Measurements from ENCODE around the gene PALD1. TPM values are rescaled to one million over a fixed set of nuclear protein-coding genes. Genes with fewer than 3 reads are reported as not detected.

PALD1 gene
- total RNA-seq, 2 donors from 2014 or later, result 4.9 to 11.7 TPM

DNA sequence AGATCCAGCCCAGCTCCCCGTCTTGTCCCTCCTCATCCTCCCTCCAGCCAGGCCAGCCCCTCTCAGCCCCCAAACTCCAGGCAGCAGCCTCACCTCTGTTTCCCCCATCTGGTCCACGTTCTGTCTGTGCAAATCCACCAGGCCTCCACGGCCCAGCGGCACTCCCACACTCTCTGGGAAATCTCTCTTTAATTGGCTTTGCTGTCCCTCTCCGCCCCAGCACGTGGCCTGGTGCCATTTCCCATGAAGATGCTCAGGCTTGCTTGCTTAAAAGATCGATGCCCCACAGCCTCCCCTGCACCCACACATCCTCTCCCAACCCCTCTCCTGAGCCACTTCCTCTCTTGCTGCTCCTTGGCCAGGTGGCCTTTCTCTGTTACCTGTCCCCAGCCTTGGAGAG is 84.7 kb downstream of the PALD1 start:
- no peak for TF ChIP-seq CTCF (IDR thresholded peaks at IDR 0.05)
- no peak for TF ChIP-seq POLR2A (IDR thresholded peaks at IDR 0.05)
- 75 to 81% methylated on average over 7 of the region's 7 CpGs for whole genome bisulfite sequencing, 2 donors
- H3K4me1 ChIP-seq, result no peaks in the 10 kb centered on the region
- no peak overlapping the region for H3K4me3 ChIP-seq
- no peaks in the 10 kb centered on the region for H3K27me3 ChIP-seq
- no peak overlapping the region for H3K27ac ChIP-seq
- intact Hi-C loops (cut with DNase I), result no loop called here
- H3K36me3 ChIP-seq (replicated peaks in 1 of 2; ENCODE audit: insufficient read depth in 1 of 2, low read depth in 2 of 2), result no peaks in the 10 kb centered on the region
- DNase-seq (peak in 1 of 4 donors; percentile 5), ATAC-seq (no peak)
- no peaks in the 10 kb centered on the region for H3K9me3 ChIP-seq

DNA sequence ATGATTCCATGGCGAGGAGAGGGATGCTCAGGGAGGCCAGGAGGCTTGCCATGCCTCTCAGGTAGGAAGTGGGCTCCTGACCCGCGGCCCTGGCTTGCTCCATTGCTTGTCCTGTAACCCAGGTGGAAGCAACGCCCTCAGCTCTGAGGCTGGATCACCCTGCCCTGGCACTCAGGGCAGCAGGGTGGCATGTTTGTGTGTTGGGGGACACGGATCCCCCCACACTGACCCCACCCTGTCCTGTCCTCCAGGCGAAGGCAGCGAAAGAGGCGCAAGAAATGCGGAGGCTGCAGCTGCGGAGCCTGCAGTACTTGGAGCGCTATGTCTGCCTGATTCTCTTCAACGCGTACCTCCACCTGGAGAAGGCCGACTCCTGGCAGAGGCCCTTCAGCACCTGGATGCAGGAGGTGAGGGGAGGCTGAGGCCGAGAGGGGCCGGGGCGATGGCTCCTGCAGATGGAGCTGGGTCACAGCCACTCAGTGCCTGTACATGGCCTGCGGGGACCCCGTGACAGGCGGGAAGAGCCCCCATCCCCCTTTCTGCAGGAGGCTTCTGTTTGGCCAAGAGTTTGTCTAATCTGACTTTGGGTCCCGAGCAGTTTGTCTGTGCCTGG is 85.7 kb downstream of the PALD1 start:
- no peak for DNase-seq
- no peaks in the 10 kb centered on the region for H3K9me3 ChIP-seq
- ATAC-seq, result no peak
- WGBS, 2 donors, result 87 to 93% methylated on average over 3 to 21 of the region's 21 CpGs
- TF ChIP-seq POLR2A (IDR thresholded peaks at IDR 0.05) (no peak), CTCF (IDR thresholded peaks at IDR 0.05) (no peak)
- intact Hi-C loops (cut with DNase I), result no loop called here
- no peaks in the 10 kb centered on the region for H3K36me3 ChIP-seq (replicated peaks in 1 of 2; ENCODE audit: insufficient read depth in 1 of 2, low read depth in 2 of 2)
- no peak overlapping the region for H3K4me3 ChIP-seq
- no peaks in the 10 kb centered on the region for H3K27me3 ChIP-seq
- no peak overlapping the region for H3K27ac ChIP-seq
- H3K4me1 ChIP-seq, result no peaks in the 10 kb centered on the region

GRCh38 chr10:70564901-70565351 is 86.4 kb downstream of the PALD1 start:
- 74 to 78% methylated on average over 4 to 6 of the region's 6 CpGs for WGBS, 2 donors
- TF ChIP-seq POLR2A (IDR thresholded peaks at IDR 0.05) (no peak), CTCF (IDR thresholded peaks at IDR 0.05) (no peak)
- H3K4me3 ChIP-seq, result no peak overlapping the region
- DNase-seq, result no peak
- H3K4me1 ChIP-seq, result no peaks in the 10 kb centered on the region
- no peak for ATAC-seq
- no peak overlapping the region for H3K27ac ChIP-seq
- H3K36me3 ChIP-seq (replicated peaks in 1 of 2; ENCODE audit: insufficient read depth in 1 of 2, low read depth in 2 of 2), result no peaks in the 10 kb centered on the region
- no peaks in the 10 kb centered on the region for H3K27me3 ChIP-seq
- intact Hi-C loops (cut with DNase I), result no loop called here
- no peaks in the 10 kb centered on the region for H3K9me3 ChIP-seq

DNA sequence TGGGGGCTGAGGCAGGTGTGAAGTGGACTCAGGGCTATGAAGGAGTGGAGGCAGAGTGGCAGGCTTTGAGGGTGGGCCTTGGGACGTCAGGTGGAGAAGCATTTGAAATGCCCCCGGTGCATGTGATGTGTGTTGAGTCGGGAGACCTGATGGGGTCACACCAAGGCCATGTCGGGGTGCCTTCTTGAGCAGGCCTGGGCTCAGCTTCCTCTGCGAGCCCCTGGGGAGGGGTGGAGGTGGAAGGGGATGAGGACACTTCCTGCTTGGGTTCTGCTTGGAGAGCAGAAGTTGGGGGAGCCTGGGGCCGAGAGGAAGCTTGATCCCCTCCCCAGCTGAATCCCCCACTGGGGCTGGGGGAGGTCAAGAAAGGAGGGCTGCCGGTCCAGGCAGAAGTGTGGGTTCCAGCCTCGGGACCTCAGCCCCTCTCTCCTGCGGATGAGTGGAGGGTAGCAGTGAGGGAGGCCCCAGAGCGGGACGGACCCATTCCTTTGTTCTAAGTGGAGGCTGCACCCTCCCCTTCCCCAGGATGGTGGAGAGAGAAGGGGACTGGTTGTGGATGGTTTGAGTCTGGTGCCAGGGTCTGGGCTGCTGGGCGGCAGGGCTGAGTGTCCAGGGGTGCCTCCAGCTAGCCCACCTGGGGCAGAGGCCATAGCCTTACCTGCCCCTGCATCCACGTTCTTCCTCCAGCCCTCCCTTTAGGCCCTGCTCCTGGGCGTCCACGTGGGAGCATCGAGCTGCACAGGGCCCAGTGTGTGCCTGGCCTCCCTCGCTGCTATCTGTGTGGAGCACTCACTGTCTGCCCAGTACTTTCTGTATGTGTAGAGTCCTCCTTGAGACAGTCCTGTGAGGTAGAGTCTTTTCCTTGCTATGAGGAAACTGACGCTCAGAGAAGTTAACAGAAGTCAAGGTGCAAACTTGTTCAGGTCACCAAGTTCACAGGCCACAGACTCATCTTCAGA is 87.3 kb downstream of the PALD1 start:
- intact Hi-C loops (cut with DNase I), result no loop called here
- Histone ChIP-seq H3K36me3 (replicated peaks in 1 of 2; ENCODE audit: insufficient read depth in 1 of 2, low read depth in 2 of 2) (no peaks in the 10 kb centered on the region), H3K9me3 (no peaks in the 10 kb centered on the region), H3K4me1 (no peaks in the 10 kb centered on the region), H3K27ac (no peak overlapping the region), H3K4me3 (no peak overlapping the region), H3K27me3 (no peaks in the 10 kb centered on the region)
- no peak for DNase-seq
- TF ChIP-seq POLR2A (IDR thresholded peaks at IDR 0.05) (no peak), CTCF (IDR thresholded peaks at IDR 0.05) (no peak)
- WGBS, 2 donors, result 77 to 81% methylated on average over 10 to 17 of the region's 18 CpGs
- ATAC-seq, result no peak

All from body of pancreas (tissue), 4 donors.